ENCODE results near the gene NOP14. TPM values are rescaled to one million over a fixed set of nuclear protein-coding genes. Genes with fewer than 3 reads are reported as not detected.

NOP14 gene
- total RNA-seq, 4 donors from 2014 or later, result 22.6 to 31.3 (median 24.7) TPM

- no peak overlapping the region for H3K4me3 ChIP-seq
- no peak overlapping the region for H3K27ac ChIP-seq
- DNase-seq, result no peak
- H3K36me3 ChIP-seq, result peaks cover 25 to 99% (median 58%) of the 10 kb centered on the region in 3 donors
- peaks cover 0 to 8% (median 0%) of the 10 kb centered on the region in 3 donors for H3K4me1 ChIP-seq
- H3K27me3 ChIP-seq, result no peaks in the 10 kb centered on the region
- WGBS, 2 donors, result 70 to 81% methylated on average over 10 to 13 of the region's 33 CpGs
- H3K9me3 ChIP-seq, result no peaks in the 10 kb centered on the region
- no peak for TF ChIP-seq POLR2A (IDR thresholded peaks at IDR 0.05)
- no peak for TF ChIP-seq CTCF (IDR thresholded peaks at IDR 0.05)
- intact Hi-C loops (cut with DNase I), result no loop called here
These were observed 8.6 kb downstream of the NOP14 start for GRCh38 chr4:2954358-2955185.

GRCh38 chr4:2953496-2953895 lies 9.7 kb downstream of the NOP14 start:
- no peak for DNase-seq
- intact Hi-C loops (cut with DNase I), result no loop called here
- 75 to 86% methylated on average over 6 of the region's 6 CpGs for WGBS, 2 donors
- Histone ChIP-seq H3K36me3 (peaks cover 29 to 100% (median 62%) of the 10 kb centered on the region in 3 donors), H3K27ac (no peak overlapping the region), H3K9me3 (no peaks in the 10 kb centered on the region), H3K27me3 (no peaks in the 10 kb centered on the region), H3K4me3 (no peak overlapping the region), H3K4me1 (no peaks in the 10 kb centered on the region)
- TF ChIP-seq POLR2A (IDR thresholded peaks at IDR 0.05) (no peak), CTCF (IDR thresholded peaks at IDR 0.05) (no peak)

- H3K36me3 ChIP-seq, result peaks cover 40 to 100% (median 62%) of the 10 kb centered on the region in 3 donors
- no peaks in the 10 kb centered on the region for H3K9me3 ChIP-seq
- no peak overlapping the region for H3K4me3 ChIP-seq
- H3K4me1 ChIP-seq, result no peaks in the 10 kb centered on the region
- H3K27ac ChIP-seq, result no peak overlapping the region
- 78 to 90% methylated on average over 5 to 8 of the region's 16 CpGs for WGBS, 2 donors
- intact Hi-C loops (cut with DNase I), result no loop called here
- DNase-seq, result no peak
- TF ChIP-seq CTCF (IDR thresholded peaks at IDR 0.05) (no peak), POLR2A (IDR thresholded peaks at IDR 0.05) (no peak)
- H3K27me3 ChIP-seq, result no peaks in the 10 kb centered on the region
These were observed 12.8 kb downstream of the NOP14 start for GRCh38 chr4:2950221-2950989.

GRCh38 chr4:2949782-2950125 lies 13.5 kb downstream of the NOP14 start:
- TF ChIP-seq POLR2A (IDR thresholded peaks at IDR 0.05) (no peak), CTCF (IDR thresholded peaks at IDR 0.05) (no peak)
- Histone ChIP-seq H3K36me3 (peaks cover 40 to 100% (median 67%) of the 10 kb centered on the region in 3 donors), H3K9me3 (no peaks in the 10 kb centered on the region), H3K4me1 (no peaks in the 10 kb centered on the region), H3K27ac (no peak overlapping the region), H3K4me3 (no peak overlapping the region), H3K27me3 (no peaks in the 10 kb centered on the region)
- 89 to 92% methylated on average over 11 of the region's 11 CpGs for WGBS, 2 donors
- DNase-seq, result no peak
- intact Hi-C loops (cut with DNase I), result no loop called here
